Activated CD8-positive, alpha-beta memory T cell treated with anti-CD3 and anti-CD28 coated beads, Interleukin-2, amount 50 U/mL, for 4 hours (primary cell): ENCODE results near the gene MEGF6.

ENCODE experiments used
- DNase-seq: peaks from one replicate; pipeline ENCODE4 v3.0.0-alpha.2; 2020

MEGF6 gene

DNA sequence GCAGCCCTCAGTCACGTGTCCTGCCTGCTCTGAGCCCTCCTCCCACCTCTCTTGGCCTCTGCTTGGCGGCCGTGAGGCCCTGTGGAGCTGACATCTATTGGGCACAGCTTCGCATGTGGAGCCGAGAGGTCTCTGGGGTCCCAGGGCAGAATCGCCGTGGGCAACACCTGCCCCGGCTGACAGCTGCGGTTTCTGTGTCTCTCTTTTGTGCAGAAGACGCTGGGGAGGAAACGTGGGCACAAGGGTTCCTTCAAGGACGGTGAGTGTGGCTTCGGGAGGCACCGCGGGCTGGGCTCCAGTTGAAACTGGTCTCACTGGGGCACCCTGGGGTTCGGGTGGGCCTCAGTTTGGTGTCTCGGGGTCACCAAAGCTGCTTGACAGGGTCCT lies 145.4 kb downstream of the MEGF6 start:
- DNase-seq: peak; percentile 8

DNA sequence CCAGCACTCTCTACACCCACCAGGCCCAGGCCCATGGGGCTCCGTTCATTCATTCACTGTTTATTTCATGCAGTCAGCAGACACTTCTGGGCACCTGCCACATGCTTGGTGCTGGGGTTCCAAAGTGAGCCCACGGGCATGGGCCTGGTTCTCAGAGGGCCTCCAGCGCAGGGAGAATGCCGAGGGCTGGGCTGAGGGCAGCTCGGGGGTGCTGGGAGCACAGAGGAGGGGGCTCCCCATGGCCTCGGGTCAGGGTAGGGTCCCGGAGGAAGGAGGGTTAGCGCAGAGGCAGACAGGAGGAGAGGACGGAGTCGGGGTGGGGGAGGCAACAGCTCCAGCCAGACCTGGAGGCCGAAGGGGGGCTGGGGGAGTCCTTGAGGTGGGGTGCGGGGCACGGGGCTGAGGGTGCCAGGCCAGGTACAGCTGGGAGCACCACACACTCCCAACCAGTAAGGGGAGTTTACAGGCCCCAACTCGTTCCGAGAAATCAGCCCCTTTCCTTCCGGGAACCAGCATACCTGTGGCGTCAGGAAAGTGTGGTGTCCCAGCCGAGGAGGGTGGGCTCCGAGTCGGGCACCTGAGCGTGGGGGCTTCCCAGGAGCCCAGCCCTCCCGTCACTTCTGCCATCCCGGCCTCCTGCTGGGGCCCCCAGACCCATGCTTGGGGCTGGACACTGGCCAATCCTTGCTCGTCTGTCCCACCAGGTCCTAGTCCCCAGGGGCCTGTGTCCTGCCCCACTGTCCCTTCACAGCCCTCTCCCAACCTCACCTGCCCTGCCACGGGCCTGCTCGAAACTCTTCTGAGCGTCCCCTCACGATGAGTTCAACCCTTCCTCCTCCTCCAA lies 146.0 kb downstream of the MEGF6 start:
- peak; percentile 11 for DNase-seq

DNA sequence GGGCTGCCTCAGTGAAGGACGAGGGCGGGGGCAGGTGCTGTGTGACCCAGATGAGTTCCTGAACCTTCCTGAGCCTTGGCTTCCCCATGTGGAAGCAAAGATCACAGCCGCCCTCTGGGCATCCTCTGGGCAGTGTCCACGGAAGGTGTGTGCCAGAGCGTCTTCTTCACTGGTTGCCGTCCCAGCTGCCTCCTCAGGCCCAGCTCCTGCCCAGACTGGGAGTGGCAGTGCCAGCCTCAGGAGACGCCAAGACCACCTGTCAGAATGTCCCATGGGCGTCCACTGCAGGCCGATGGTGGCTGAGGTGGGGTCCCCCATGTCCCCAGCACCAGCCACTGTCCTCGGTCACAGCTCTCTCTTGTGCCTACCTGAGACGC lies 146.7 kb downstream of the MEGF6 start:
- DNase-seq: peak; percentile 11

DNA sequence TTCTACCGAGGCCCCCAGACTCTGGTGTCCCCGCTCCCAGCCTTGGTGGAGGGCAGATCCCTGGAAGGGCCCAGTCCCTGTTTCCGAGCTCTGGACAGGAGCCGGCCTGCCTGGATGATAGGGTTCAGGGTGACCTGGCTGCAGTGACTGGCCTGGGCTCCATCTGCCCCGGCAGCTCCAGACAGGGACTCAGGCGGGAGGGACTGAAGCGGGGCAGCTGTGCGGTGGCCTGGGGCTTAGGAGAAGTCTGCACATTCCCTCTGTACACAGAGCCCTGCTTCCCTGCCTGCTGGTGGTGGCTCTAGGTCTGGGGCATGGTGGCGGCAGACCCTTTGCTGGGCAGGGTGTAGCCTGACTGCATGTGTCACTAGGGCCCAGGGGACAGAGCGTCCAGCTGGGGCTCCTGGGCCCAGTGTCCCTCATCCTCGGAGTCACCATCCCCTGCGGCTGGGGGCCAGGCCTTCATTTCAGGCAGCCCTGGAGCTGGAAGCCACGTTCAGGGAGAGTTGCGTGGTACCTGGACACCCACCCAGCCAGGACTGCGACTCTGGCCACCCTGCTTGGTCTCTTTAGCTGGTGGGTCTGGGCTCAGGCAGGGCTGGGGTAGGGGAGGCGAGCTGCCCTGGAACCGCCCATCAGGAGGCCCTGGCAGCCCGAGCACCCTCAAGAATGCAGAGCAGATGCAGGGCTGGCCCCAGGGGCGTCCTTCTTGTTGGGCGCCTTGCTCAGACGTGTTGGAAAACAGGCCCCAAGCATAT lies 147.2 kb downstream of the MEGF6 start:
- DNase-seq: peak; percentile 9

DNA sequence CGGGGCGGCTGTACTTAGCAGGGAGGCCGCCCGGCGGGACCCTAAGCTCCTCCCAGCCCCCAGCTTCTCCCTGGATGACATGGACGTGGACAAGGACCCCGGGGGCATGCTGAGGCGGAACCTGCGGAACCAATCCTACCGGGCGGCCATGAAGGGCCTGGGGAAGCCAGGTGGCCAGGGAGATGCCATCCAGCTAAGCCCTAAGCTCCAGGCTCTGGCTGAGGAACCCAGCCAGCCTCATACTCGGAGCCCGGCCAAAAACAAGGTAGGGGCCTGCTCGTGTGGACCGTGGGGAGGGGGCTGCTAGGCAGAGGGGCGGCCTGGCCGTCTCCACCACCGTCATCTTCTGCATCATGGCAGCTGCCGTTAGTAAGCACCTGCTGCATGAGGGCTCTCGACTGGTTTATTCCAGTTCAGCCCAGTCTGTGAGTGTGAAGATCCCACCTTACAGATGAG lies 147.9 kb downstream of the MEGF6 start:
- no peak for DNase-seq

DNA sequence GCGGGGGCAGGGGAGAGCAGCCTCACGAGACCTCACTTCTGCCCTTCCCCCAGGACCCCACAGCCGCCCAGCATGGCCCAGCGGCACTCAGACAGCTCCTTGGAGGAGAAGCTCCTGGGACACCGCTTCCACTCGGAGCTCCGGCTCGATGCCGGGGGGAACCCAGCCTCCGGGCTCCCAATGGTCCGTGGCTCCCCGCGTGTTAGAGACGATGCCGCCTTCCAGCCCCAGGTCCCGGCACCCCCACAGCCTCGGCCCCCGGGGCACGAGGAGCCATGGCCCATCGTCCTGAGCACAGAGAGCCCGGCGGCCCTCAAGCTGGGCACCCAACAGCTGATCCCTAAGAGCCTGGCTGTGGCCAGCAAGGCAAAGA lies 148.3 kb downstream of the MEGF6 start:
- no peak for DNase-seq

DNA sequence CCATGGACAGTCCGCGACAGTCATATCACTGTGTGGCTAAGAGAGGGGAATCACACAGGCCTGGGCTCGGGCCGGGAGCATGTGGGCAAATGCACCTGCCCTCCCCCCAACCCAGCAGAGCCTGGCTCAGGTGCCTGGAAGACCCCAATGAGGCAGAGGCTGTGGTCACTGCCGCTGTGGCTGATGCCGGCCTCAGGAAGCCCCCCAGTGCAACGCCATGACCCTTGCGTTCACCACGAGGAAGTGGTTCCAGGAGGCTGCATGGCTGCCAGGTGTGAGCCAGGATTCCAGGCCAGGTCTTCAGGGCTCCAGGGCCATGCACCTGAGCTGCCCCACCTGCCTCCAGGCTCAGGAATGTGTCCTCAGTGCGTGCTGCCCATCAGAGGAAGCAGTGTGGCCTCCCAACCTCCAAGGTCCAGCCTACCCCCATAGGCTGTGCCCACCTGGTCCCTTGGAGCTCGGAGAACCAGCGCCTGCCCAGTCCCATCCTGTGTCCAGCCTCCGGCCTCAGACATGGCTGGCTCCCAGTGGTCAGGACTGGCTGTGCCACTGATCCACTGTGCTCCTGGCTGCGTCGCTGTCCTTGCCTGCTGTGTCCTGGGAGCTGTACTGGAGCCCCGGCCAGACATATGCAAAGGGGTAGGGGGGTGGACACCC lies 148.8 kb downstream of the MEGF6 start:
- no peak for DNase-seq

DNA sequence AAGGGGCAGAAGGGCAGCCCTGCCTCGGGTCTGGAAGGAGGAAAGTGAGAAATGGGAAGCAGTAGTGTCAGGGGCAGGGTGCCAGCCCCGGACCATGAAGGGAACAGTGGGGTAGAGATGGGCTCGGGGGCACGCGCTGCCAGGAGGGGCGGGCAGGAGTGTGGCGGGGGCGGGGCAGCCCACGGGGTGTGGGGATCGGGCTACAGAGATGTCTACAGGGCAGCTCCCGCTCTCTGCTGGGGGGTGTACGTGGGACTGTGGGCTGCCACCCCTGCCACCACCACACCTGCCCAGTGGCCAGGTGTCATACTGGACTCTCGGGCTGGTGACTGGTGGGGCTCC lies 149.4 kb downstream of the MEGF6 start:
- no peak for DNase-seq

DNA sequence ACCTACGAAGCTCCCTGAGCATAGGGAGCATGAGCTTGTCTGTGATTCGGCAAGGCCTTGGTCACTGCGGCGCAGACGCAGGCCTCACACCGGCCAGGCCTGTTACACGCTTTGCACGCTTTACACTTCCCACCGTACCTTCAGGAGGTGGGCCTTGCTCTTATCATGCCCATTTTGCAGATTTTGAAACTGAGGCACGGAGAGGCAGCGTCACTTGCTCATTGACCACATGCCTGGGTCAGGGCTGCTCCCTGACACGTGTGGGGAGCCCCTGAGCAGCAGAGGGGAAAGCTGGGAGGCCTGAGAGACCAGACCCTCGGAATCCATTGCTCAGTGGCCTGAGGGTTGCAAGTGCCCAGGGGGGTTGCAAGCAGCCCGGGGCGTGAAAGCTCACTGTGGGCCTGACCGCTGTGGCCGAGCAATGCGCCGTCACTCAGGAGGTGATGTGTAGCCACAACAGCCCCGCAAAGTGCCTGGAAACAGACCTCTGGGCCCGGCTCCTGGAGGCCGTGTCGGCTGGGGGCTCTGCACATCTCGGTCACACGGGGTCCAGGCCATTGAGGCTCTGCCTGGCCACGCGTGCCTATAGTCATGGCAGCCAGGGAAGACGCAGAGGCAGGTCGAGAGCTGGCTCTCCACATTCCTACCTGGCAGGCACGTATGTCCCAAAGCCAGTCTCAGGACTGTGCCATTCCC lies 149.9 kb downstream of the MEGF6 start:
- no peak for DNase-seq

DNA sequence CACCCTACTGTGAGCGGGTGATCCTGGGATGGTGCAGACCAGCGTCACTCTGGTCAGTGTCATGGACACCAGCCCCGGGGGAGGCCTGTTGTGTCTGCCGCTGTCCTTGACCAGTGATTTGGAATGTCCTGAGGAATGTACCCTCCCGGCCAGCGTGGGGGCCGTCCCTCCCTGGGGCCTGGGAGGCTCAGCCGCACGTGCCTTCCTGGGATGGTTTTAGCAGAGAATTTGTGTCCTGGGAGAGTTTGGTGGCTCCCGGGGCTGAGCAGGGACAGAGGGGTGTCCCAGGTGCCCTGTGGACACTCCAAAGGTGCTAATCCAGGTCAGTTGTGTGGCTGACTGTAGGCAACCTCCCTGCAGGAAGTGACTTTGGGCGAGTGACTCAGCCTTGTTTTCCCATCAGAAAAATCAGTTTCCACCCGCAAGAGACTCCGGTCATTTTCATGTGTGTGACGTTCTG lies 150.6 kb downstream of the MEGF6 start:
- DNase-seq: no peak

DNA sequence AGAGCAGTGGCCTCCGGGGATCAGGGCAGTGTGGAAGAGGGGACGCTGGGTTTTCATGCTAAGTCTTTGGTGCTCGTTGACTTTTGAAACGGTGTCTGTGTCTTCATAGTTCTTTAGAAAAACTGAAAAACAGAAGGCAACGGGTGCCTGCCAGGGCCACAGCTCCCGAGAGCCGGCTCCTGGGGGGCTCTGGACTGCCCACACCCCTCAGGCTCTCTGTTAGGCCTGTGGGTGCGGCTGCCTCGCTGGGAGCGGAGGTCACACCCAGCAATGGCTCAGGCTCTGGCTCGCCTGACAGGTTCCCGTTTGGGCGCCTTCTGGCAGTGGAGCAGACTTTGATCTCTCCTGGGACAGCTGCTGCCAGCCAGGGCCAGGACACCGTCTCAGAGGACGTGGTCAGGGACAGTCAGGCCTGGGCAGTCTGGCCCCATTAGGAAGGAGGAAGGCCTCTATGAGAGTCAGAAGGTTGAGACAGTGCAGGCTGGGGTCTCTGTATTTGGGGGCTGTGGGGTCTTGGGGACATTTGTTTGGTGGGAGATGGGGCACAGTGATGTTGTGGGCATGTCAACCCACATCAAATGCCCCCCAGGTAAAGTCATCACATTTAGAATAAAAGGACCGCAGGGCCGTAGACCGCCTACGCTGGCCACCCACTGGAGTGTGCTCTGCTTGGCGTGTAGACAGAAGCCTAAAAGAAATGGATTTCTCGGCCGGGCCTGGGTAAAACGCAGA lies 151.2 kb downstream of the MEGF6 start:
- no peak for DNase-seq

DNA sequence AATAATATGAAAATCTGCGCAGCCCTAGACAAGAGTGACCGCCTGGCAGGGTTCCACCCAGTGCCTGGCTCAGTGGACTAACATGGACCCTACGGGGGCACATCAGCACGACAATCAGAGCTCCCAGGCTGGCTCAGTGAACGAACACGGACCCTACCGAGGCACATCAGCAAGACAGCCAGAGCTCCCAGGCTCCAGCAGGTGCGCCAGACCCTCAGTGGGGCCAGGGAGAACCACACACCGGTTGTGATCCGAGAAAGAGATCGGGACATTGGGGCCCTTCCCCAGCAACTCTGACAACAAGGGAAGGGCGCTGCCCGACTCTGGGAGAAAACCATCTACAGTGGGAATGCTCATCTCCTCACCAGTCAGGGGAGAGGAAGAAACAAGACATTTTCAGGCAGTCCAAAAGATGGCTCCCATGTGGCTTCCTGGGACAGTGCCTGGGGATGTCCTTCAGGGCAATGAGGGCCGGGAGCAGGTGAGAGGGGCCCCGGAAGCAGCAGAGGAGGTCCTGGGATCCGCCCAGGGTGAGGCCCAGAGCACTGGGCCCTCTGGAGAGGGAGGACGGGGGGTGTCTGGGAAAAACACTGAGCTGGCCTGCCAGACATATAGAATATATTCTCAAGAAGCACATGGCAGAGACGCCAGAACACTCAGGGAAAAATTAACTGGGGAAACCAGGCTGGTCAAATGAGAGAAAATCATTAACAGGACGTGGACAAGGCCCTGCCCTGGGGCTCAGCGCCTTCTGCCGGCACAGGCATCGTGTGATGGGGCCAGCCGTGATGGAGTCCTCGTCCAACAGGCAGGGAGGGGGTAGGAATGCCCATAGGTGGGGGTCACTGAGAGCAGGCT lies 152.0 kb downstream of the MEGF6 start:
- DNase-seq: no peak

DNA sequence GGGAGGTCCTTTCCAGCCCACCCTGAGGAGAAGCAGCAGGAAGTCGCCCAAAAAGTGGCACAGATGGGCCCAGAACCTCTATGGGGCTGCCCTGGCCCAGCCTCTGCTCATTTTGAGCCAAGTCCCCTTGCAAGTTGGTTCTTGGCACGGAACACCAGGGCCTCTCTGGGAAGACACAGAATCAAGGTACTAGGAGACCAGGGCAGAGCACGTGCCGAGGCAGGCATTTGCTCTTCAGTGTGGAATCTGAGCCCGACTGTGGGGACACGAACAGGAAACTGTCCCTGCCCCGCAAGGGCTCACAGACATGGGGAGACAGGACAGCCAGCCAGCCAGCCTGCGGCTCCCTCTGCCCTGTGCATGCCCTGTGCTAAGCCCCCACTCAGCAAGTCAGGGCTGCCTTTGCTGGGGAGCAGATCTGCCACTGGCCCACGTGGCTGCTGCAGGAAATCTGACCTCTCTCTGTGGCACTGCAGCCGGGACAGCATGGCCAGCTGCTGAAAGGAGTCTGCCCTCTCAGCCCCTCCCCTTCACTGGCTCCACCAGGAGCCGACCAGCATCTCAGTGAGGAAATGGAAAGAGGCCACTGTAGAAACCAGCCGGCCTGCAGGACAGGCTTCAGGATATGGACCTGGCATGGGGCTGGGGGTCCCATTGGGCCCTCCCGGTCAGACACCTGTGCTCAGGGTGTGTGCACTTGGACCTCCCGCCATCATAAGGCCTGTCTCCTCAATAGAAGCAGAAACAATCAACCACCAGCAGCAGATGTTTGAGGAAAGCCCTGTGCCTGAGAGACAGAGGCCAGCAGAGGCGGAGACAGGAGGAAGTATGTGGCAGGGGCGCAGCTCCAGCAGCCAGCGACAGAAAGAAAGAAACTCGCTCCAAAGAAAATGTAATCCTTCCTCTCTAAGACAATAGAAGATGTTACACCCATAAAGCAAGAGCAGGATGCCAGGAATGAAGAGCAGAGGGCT lies 153.1 kb downstream of the MEGF6 start:
- no peak for DNase-seq

DNA sequence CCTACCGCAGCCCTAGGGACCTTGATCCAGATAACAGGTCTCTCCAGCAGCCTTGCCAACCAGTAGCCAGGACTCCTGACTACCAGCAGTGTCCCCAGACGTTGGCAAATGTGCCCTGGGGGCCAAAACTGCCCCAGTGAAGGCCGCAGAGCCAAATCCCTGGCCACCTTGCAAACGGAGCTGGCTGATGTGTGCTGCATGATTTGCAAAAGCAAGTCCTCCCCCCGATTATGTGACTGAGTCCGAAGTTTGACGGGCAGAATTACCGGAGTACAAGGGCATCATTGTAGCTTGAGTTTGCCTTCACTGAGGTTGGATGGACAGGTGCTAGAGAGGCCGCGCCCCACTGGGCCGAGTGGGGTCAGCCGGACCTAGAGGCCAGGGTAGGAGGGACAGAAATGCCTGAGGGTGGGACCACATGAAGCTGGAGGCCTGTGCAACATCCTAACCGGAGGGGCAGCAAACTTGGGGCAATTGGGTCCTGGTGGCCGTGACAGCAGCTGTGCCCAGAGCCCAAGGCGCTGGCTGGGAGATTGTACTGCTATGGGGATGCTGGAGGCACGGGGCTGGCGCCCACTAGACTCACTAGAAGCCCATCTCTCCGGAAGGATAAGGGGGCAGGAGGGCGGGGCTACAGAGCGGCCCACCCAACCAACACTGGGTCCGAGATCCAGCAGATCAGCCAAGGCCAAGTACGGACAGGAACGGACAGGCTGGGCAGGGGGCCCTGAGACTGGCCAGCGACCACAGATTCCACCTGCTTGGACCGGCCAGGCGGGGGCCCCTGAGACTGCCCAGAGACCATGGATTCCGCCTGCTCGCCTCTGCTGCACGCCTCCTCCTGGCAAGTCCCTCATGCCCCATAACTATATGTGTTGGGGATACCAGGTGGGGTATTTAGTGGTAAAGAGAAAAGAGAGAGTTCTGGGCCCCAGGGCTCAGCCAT lies 154.1 kb downstream of the MEGF6 start:
- no peak for DNase-seq

DNA sequence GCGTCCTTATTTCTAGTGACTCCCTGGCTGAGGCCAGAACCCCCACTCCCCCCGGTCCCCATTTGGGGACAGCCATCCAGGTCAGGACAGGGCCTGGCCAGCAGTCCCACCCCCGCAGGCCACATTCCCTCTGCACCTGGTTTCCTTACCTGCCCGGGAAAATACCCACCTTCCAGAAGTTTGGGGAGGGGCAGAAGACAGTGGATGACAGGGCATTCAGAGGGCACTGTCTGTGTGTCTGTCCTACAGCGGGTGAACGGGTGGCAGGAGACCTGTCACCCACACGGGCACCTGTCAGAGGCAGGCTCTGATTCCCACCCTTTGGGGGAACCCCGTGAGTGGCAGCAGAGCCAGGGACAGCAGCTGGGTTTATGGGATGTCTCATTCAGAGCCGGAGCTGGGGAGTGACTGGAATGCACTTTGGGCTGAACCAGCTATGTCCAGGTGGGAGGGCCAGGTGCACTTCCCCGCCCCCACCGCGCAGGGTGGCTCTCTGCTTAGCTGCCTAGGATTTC lies 154.8 kb downstream of the MEGF6 start:
- no peak for DNase-seq

DNA sequence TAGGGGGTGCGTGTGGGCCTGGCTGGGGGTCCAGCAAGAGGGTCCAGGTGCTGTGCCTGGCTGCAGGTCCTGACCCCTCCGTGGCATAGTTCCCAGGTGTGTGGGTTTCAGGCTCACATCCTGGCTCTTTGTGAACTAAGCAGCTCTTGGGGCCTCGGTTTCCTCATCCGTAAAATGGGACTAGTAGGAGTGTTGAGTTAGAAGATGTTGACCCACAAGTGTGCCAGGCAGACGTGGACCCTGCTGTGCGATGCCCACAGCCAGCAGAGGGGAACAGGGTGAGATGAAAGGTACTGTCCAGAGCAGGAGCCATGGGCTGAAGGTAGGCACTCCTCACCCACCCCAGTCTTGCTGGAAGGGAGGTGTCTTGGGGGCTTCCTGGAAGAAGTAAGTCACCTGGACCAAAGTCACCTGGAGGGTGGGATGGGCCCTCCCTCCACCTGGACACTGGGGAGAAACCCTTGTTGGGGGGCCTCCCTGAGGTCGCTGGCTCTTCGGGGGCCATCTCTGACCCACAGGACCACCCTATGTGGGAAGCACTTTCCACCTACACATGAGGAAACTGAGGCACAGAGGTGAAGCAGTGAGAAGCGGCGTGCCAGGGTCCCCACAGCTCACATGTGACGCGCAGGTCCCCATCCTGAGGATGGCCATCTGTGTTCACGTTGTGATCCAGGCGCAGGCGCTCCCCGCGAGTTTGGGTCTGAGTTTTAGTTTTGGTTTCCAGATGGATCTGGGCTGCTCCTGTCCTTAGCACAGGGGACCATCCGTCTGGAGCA lies 155.4 kb downstream of the MEGF6 start:
- no peak for DNase-seq

DNA sequence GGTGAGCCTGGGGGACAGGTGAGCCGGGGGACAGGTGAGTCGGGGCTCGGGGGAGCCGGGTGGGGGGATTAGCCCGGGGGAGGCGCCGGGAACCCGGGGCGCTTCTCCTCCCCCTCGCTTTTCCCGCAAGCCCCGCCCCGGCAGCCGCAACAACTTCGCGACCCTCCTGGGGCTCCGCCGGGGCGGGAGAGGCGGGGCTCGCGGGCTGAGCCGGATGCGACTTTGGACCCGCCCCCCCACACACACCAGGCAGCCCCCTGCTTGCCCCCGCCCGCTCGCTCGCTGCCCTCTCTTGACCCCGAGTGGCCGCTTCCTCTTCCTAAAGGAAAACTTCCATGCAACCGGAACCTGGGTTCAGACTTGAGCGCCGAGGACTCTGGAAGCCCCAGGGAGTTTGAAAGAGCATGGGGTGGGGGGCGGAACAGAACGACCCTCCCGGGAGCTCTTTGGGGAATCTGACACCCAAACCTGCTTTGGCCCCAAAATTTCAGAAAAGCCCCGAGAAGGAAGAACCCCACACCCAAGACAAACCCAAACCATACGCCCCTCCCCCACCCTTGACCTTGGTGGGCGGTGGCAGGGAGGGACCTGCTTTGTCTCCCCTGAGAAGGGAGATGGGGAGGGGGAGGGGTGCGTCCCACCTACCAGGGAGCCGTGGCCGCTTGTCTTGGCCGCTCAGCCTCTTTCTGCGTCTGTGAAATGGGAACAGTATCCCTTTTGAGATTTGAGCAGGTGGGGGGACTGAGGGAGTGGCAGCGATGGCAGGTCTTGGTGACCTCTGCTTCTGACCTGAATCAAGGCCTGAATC lies 156.3 kb downstream of the MEGF6 start:
- no peak for DNase-seq
